HL-60 (cell line): ENCODE results near the gene HNRNPC.

Experiments
- GABPA ChIP-seq: IDR thresholded peaks from 2 replicates; pipeline ENCODE4 v1.6.1; 2012; ENCODE audit warnings: low read depth
- POLR2AphosphoS5 ChIP-seq: IDR thresholded peaks from 2 replicates; pipeline ENCODE4 v1.6.1; 2012; ENCODE audit warnings: low read depth
- TF ChIP-seq, protein P1 (sequence below): IDR thresholded peaks from one replicate; pipeline ENCODE4 v1.5.1; 2011; ENCODE audit warnings: low read length, control low read depth, inconsistent platforms; ENCODE audit not compliant: insufficient read depth
- TF ChIP-seq, protein P2 (sequence below): IDR thresholded peaks from 2 replicates; pipeline ENCODE4 v1.6.1; 2012; ENCODE audit warnings: low read depth; ENCODE audit not compliant: insufficient replicate concordance

DNA sequence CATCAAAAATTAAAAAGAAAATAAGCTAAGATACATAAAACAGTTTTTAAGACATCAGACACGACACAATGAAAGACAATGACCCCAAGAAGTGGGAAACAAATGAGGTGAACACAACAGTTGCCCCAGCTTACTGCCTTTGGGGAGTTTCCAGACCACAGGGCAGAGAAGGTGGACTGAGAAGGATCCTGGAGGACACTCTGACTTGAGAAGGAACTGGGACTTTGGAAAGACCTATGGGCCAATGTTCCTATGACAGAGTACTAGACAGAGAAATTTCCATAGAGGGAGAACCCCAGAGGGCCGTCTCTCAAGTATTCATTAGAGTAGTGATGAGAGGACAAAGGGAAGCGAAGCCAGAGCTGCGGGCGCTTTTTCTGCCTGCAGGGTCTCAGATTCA lies 107.2 kb downstream of the HNRNPC start:
- TF ChIP-seq, protein P1, sequence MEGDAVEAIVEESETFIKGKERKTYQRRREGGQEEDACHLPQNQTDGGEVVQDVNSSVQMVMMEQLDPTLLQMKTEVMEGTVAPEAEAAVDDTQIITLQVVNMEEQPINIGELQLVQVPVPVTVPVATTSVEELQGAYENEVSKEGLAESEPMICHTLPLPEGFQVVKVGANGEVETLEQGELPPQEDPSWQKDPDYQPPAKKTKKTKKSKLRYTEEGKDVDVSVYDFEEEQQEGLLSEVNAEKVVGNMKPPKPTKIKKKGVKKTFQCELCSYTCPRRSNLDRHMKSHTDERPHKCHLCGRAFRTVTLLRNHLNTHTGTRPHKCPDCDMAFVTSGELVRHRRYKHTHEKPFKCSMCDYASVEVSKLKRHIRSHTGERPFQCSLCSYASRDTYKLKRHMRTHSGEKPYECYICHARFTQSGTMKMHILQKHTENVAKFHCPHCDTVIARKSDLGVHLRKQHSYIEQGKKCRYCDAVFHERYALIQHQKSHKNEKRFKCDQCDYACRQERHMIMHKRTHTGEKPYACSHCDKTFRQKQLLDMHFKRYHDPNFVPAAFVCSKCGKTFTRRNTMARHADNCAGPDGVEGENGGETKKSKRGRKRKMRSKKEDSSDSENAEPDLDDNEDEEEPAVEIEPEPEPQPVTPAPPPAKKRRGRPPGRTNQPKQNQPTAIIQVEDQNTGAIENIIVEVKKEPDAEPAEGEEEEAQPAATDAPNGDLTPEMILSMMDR, result no peak
- TF ChIP-seq, protein P2, sequence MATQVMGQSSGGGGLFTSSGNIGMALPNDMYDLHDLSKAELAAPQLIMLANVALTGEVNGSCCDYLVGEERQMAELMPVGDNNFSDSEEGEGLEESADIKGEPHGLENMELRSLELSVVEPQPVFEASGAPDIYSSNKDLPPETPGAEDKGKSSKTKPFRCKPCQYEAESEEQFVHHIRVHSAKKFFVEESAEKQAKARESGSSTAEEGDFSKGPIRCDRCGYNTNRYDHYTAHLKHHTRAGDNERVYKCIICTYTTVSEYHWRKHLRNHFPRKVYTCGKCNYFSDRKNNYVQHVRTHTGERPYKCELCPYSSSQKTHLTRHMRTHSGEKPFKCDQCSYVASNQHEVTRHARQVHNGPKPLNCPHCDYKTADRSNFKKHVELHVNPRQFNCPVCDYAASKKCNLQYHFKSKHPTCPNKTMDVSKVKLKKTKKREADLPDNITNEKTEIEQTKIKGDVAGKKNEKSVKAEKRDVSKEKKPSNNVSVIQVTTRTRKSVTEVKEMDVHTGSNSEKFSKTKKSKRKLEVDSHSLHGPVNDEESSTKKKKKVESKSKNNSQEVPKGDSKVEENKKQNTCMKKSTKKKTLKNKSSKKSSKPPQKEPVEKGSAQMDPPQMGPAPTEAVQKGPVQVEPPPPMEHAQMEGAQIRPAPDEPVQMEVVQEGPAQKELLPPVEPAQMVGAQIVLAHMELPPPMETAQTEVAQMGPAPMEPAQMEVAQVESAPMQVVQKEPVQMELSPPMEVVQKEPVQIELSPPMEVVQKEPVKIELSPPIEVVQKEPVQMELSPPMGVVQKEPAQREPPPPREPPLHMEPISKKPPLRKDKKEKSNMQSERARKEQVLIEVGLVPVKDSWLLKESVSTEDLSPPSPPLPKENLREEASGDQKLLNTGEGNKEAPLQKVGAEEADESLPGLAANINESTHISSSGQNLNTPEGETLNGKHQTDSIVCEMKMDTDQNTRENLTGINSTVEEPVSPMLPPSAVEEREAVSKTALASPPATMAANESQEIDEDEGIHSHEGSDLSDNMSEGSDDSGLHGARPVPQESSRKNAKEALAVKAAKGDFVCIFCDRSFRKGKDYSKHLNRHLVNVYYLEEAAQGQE, result no peak
- TF ChIP-seq POLR2AphosphoS5, result no peak
- TF ChIP-seq GABPA, result no peak
